Keratinocyte (primary cell): ENCODE measurements around the gene NCKAP5. TPM values are rescaled to one million over a fixed set of nuclear protein-coding genes. Genes with fewer than 3 reads are reported as not detected.
A peak's percentile ranks its signal among the peaks of the same experiment; 100 is the strongest.
"Not testable (repeated sequence)": the region's sequence is repeated elsewhere in the genome, so short reads cannot be mapped to it uniquely, and the experiment has no call there.

Experiments
- DNase-seq: peaks from one replicate; pipeline ENCODE4 v3.0.0-alpha.2; 2011; ENCODE audit warnings: low read depth, missing footprints, low spot score
- FAIRE-seq: peaks from 2 replicates; lab custom pipeline; 2011; peaks lifted over from hg19 to GRCh38; lab: Jason Lieb, UNC
- H2AFZ ChIP-seq: 2 replicates; pipeline ENCODE4 v1.6.0; 2012; ENCODE audit warnings: low read length, control low read depth, inconsistent platforms; ENCODE audit not compliant: control insufficient read depth
- H3K27ac ChIP-seq: 2 replicates; pipeline ENCODE4 v1.5.1; 2011; ENCODE audit warnings: low read length; ENCODE audit not compliant: control insufficient read depth, insufficient read depth
- H3K27me3 ChIP-seq: 3 replicates; pipeline ENCODE4 v1.6.0; 2011; ENCODE audit warnings: low read length; ENCODE audit not compliant: control insufficient read depth, insufficient read depth; ENCODE audit errors: extremely low read depth
- H3K36me3 ChIP-seq, 2 experiments: 2 replicates in 1 of 2; 3 replicates in 1 of 2; pipeline ENCODE4 v1.5.1; 2011; ENCODE audit warnings: low read length in 2 of 2, mild to moderate bottlenecking in 1 of 2; ENCODE audit not compliant: control insufficient read depth in 2 of 2, insufficient read depth in 2 of 2; ENCODE audit errors: extremely low read depth in 1 of 2
- H3K4me1 ChIP-seq: 3 replicates; pipeline ENCODE4 v1.5.1; 2011; ENCODE audit warnings: low read length; ENCODE audit not compliant: control insufficient read depth, insufficient read depth; ENCODE audit errors: extremely low read depth
- H3K4me2 ChIP-seq: 3 replicates; pipeline ENCODE4 v1.6.0; 2011; ENCODE audit warnings: low read depth, low read length; ENCODE audit not compliant: control insufficient read depth, insufficient read depth; ENCODE audit errors: extremely low read depth
- H3K4me3 ChIP-seq, 3 experiments: fragments of 200-600 bp in 1 of 3; sonication (generic) in 1 of 3; 2 replicates in 2 of 3; 3 replicates in 1 of 3; pipeline ENCODE4 v1.5.1; 2011 to 2016; ENCODE audit warnings: low read length in 3 of 3, mild to moderate bottlenecking in 3 of 3, control low read depth in 2 of 3, inconsistent platforms in 1 of 3, low read depth in 1 of 3, mixed read lengths in 1 of 3, mixed run types in 1 of 3, moderate library complexity in 1 of 3; ENCODE audit not compliant: control insufficient read depth in 2 of 3, insufficient read depth in 2 of 3; ENCODE audit errors: extremely low read depth in 1 of 3
- H3K79me2 ChIP-seq: 2 replicates; pipeline ENCODE4 v1.6.0; 2012; ENCODE audit warnings: low read length; ENCODE audit not compliant: control insufficient read depth, insufficient read depth
- H3K9ac ChIP-seq: 3 replicates; pipeline ENCODE4 v1.6.0; 2011; ENCODE audit warnings: low read length; ENCODE audit not compliant: control insufficient read depth, insufficient read depth; ENCODE audit errors: extremely low read depth
- H3K9me1 ChIP-seq: 3 replicates; pipeline ENCODE4 v1.6.0; 2011; ENCODE audit warnings: low read length; ENCODE audit not compliant: control insufficient read depth, insufficient read depth; ENCODE audit errors: extremely low read depth
- H3K9me3 ChIP-seq: 2 replicates; pipeline ENCODE4 v1.5.1; 2012; ENCODE audit warnings: low read depth, low read length; ENCODE audit not compliant: control insufficient read depth
- H4K20me1 ChIP-seq: 3 replicates; pipeline ENCODE4 v1.6.0; 2011; ENCODE audit warnings: low read length; ENCODE audit not compliant: control insufficient read depth, insufficient read depth; ENCODE audit errors: extremely low read depth
- CTCF ChIP-seq, 3 experiments: IDR thresholded peaks in 1 of 3; conservative IDR thresholded peaks in 1 of 3; optimal IDR thresholded peaks in 1 of 3; 2 replicates in 2 of 3; 3 replicates in 1 of 3; pipeline versions ENCODE3 to v1.5.1; 2011; ENCODE audit warnings: low read length in 3 of 3, mild to moderate bottlenecking in 3 of 3, moderate library complexity in 2 of 3, control low read depth in 1 of 3, inconsistent platforms in 1 of 3; ENCODE audit not compliant: insufficient read depth in 2 of 3; ENCODE audit errors: extremely low read depth in 1 of 3
- EZH2 ChIP-seq: IDR thresholded peaks from one replicate; pipeline ENCODE4 v1.6.1; 2012; ENCODE audit warnings: inconsistent platforms, mild to moderate bottlenecking, low read length, moderate library complexity
- dilution Hi-C: fragments of 300-500 bp; cut with MboI; formaldehyde crosslinking; loops from one replicate; pipeline ENCODE4 v1.7.0; 2020; ENCODE audit warnings: low sequenced_read_pairs; ENCODE audit not compliant: extremely low pct_ligation_motif_present
- polyA plus RNA-seq, 5 experiments: library from polyadenylated mRNA; depleted of rRNA in 3 of 5; stranded (reverse) in 3 of 5; stranded (forward) in 1 of 5; unstranded in 1 of 5; fragments of >200 nt; gene quantifications; 1 replicate in 1 of 5; 2 replicates in 3 of 5; 3 replicates in 1 of 5; pipeline versions ENCODE4 v1.2.1 to v1.2.3, GENCODE V29; 2011 to 2012; ENCODE audit warnings: missing spikeins in 2 of 5, low read depth in 1 of 5, low replicate concordance in 1 of 5

The NCKAP5 gene
- polyA plus RNA-seq, 1 donor (not counting 4 experiments of a cell fraction or from before 2014, with no cell fraction given) = 3.6 TPM

DNA sequence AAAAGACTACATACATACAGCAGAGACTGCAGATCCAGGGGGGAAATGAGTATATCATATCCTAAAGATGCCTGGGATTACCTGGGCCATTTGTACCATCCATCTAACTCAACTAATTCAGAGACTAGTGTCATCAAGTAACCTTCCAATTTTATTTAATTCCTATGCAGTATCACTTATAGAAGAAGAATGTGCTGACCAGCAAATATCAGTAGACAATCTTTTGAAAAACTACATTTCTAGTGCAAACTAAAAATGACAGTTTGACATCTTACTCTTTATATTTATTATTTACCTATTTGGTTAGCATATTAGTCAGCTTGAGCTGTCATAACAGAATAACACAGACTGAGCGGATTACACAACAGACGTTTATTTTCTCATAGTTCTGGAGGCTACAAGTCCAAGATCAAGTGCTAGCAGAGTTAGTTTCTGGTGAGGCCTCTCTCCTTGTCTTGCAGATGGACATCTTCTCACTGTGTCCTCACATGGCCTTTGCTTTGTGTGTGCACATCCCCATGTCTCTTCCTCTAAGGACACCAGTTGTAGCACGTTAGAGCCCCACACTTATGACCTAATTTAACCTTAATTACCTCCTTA lies 47.0 kb downstream of the NCKAP5 start:
- H3K4me2 ChIP-seq = no peak overlapping the region
- H3K27me3 ChIP-seq = no peaks in the 10 kb centered on the region
- H3K36me3 ChIP-seq = peaks cover 0 to 2% of the 10 kb centered on the region in 2 experiments
- DNase-seq (no peak), FAIRE-seq (no peak)
- no peak overlapping the region for H3K9ac ChIP-seq
- no peak for TF ChIP-seq EZH2
- TF ChIP-seq CTCF (optimal IDR thresholded peaks at IDR 0.05 in 1 of 3, IDR thresholded peaks at IDR 0.05 in 1 of 3, conservative IDR thresholded peaks at IDR 0.05 in 1 of 3; ENCODE audit: extremely low read depth in 1 of 3, insufficient read depth in 2 of 3, low read length in 3 of 3) = no peak
- H3K9me1 ChIP-seq = no peaks in the 10 kb centered on the region
- no peaks in the 10 kb centered on the region for H3K4me1 ChIP-seq
- dilution Hi-C loops = no loop called here
- H2AFZ ChIP-seq = no peak overlapping the region
- no peak overlapping the region for H3K27ac ChIP-seq
- no peaks in the 10 kb centered on the region for H4K20me1 ChIP-seq
- H3K9me3 ChIP-seq = no peaks in the 10 kb centered on the region
- H3K4me3 ChIP-seq = no peak overlapping the region
- H3K79me2 ChIP-seq = no peaks in the 10 kb centered on the region

GRCh38 chr2:133519677-133520076 lies 48.6 kb downstream of the NCKAP5 start:
- H3K9ac ChIP-seq, DNase-seq, H4K20me1 ChIP-seq, H3K36me3 ChIP-seq, H3K4me3 ChIP-seq, H2AFZ ChIP-seq, H3K9me3 ChIP-seq, H3K4me2 ChIP-seq, H3K9me1 ChIP-seq, H3K27me3 ChIP-seq, H3K27ac ChIP-seq, H3K4me1 ChIP-seq, FAIRE-seq, dilution Hi-C loops, H3K79me2 ChIP-seq: not testable (repeated sequence)
- TF ChIP-seq CTCF (optimal IDR thresholded peaks at IDR 0.05 in 1 of 3, IDR thresholded peaks at IDR 0.05 in 1 of 3, conservative IDR thresholded peaks at IDR 0.05 in 1 of 3; ENCODE audit: extremely low read depth in 1 of 3, insufficient read depth in 2 of 3, low read length in 3 of 3) = peak in 2 of 3 experiments; percentile 18 to 53
